GM12872 (cell line): ENCODE results near the gene ADGRL1.

Experiments used
- CTCF ChIP-seq: IDR thresholded peaks from 3 replicates; pipeline ENCODE4 v1.5.1; 2011; ENCODE audit warnings: low read depth, mild to moderate bottlenecking, low read length, moderate library complexity; ENCODE audit not compliant: insufficient read depth

ADGRL1 gene

GRCh38 chr19:14147797-14148605, 58.0 kb downstream of the ADGRL1 start:
- peak; percentile 86 for TF ChIP-seq CTCF

GRCh38 chr19:14146789-14147216, 59.2 kb downstream of the ADGRL1 start:
- no peak for TF ChIP-seq CTCF

GRCh38 chr19:14145381-14145780, 60.6 kb downstream of the ADGRL1 start:
- no peak for TF ChIP-seq CTCF

GRCh38 chr19:14142262-14143190, 63.4 kb downstream of the ADGRL1 start:
- no peak for TF ChIP-seq CTCF

- no peak for TF ChIP-seq CTCF
Measured at GRCh38 chr19:14141041-14141440, 64.9 kb downstream of the ADGRL1 start.

- TF ChIP-seq CTCF = no peak
Measured at GRCh38 chr19:14139944-14140343, 66.0 kb downstream of the ADGRL1 start.

- no peak for TF ChIP-seq CTCF
Measured at GRCh38 chr19:14138576-14139265, 67.2 kb downstream of the ADGRL1 start.
